Left lung (tissue), 10 donors: ENCODE results near the gene PDE4D. TPM values are rescaled to one million over a fixed set of nuclear protein-coding genes. Genes with fewer than 3 reads are reported as not detected.
A peak's percentile ranks its signal among the peaks of the same experiment; 100 is the strongest.

ENCODE experiments used
- ATAC-seq: fragments of 200-7000 bp; cut with Tn5 transposase; one replicate; pipeline ENCODE4 v1.9.1; 2020; ENCODE audit warnings: moderate library complexity
- DNase-seq, 4 donors: peaks; one replicate each; pipeline ENCODE4 v3.0.0-alpha.2; 2013 to 2020
- H3K27ac ChIP-seq, 2 donors: fragments of 200-600 bp; sonication (generic) in 1 of 2; one replicate each; pipeline versions ENCODE4 v1.5.0 to v1.8.0; 2020 to 2021
- H3K27me3 ChIP-seq, 2 donors: fragments of 200-600 bp; sonication (generic) in 1 of 2; one replicate each; pipeline versions ENCODE4 v1.5.0 to v1.8.0; 2020 to 2021
- H3K36me3 ChIP-seq, 2 donors: fragments of 200-600 bp; sonication (generic) in 1 of 2; one replicate each; pipeline versions ENCODE4 v1.5.0 to v1.8.0; 2020 to 2021
- H3K4me1 ChIP-seq, 2 donors: fragments of 200-600 bp; one replicate each; pipeline ENCODE4 v1.8.0; 2021
- H3K4me3 ChIP-seq, 2 donors: fragments of 200-600 bp; sonication (generic) in 1 of 2; one replicate each; pipeline versions ENCODE4 v1.5.0 to v1.8.0; 2020 to 2021; ENCODE audit warnings: mild to moderate bottlenecking in 1 of 2
- H3K9me3 ChIP-seq, 2 donors: fragments of 200-600 bp; sonication (generic) in 1 of 2; one replicate each; pipeline versions ENCODE4 v1.5.0 to v1.8.0; 2020 to 2021
- CTCF ChIP-seq, 2 donors: fragments of 200-600 bp; sonication (generic) in 1 of 2; IDR thresholded peaks; one replicate each; pipeline versions ENCODE4 v1.5.0 to v1.8.0; 2021; ENCODE audit warnings: antibody characterized with exemption in 2 of 2
- intact Hi-C, 2 donors: fragments of 100-400 bp; cut with DNase I; formaldehyde crosslinking; loops; one replicate each; pipeline versions ENCODE4 v1.11.2 to v1.14.2; 2022
- polyA plus RNA-seq, 6 donors: library from polyadenylated mRNA; unstranded; fragments of 120-200 nt; gene quantifications; one replicate each; pipeline ENCODE4 v1.2.1, GENCODE V29; 2013; ENCODE audit not compliant: insufficient read length in 6 of 6
- total RNA-seq, 2 donors: library from RNA; stranded (reverse); fragmentation: NEBNext Ultra II Directional; extraction: Animal tissue kit (Norgen Biotek cat#: 25700); gene quantifications; one replicate each; pipeline ENCODE4 v1.2.1, GENCODE V29; 2021
- donor health status: DM: no; HTN: yes; CAD: no.
- donor health status: DM: no; HTN: no; CAD: no.

The PDE4D gene
- total and polyA plus RNA-seq, 8 donors = 21.4 to 57.1 (median 25.4) TPM

GRCh38 chr5:59326596-59326995 is 566.9 kb downstream of the PDE4D start:
- no peak for ATAC-seq
- Histone ChIP-seq H3K27me3 (no peaks in the 10 kb centered on the region), H3K4me1 (no peaks in the 10 kb centered on the region), H3K9me3 (no peaks in the 10 kb centered on the region), H3K36me3 (no peaks in the 10 kb centered on the region), H3K4me3 (no peak overlapping the region), H3K27ac (no peak overlapping the region)
- intact Hi-C loops = no loop called here
- peak in 2 of 4 donors; percentile 68 to 80 for DNase-seq
- TF ChIP-seq CTCF (IDR thresholded peaks at IDR 0.05) = no peak

GRCh38 chr5:59325070-59325469 is 568.5 kb downstream of the PDE4D start:
- H3K4me3 ChIP-seq = no peak overlapping the region

GRCh38 chr5:59322894-59323293 is 570.6 kb downstream of the PDE4D start:
- TF ChIP-seq CTCF (IDR thresholded peaks at IDR 0.05) = no peak
- no peaks in the 10 kb centered on the region for H3K27me3 ChIP-seq
- H3K36me3 ChIP-seq = no peaks in the 10 kb centered on the region
- H3K27ac ChIP-seq = no peak overlapping the region
- no peak for ATAC-seq
- H3K9me3 ChIP-seq = no peaks in the 10 kb centered on the region
- intact Hi-C loops = no loop called here
- no peak overlapping the region for H3K4me3 ChIP-seq
- H3K4me1 ChIP-seq = peaks cover 0 to 5% of the 10 kb centered on the region in 2 donors
- DNase-seq = no peak

More at GRCh38 chr5:59325070-59325469, 568.5 kb downstream of the PDE4D start:
- TF ChIP-seq CTCF (IDR thresholded peaks at IDR 0.05) = no peak
- Histone ChIP-seq H3K9me3 (no peaks in the 10 kb centered on the region), H3K4me1 (no peaks in the 10 kb centered on the region), H3K27me3 (no peaks in the 10 kb centered on the region), H3K36me3 (no peaks in the 10 kb centered on the region), H3K27ac (no peak overlapping the region)
- no peak for DNase-seq
- ATAC-seq = no peak
- intact Hi-C loops = no loop called here

GRCh38 chr5:59322058-59322457 is 571.5 kb downstream of the PDE4D start:
- intact Hi-C loops = no loop called here
- Histone ChIP-seq H3K36me3 (no peaks in the 10 kb centered on the region), H3K4me1 (peaks cover 0 to 9% of the 10 kb centered on the region in 2 donors), H3K27ac (no peak overlapping the region), H3K27me3 (no peaks in the 10 kb centered on the region), H3K4me3 (no peak overlapping the region), H3K9me3 (no peaks in the 10 kb centered on the region)
- TF ChIP-seq CTCF (IDR thresholded peaks at IDR 0.05) = no peak
- no peak for ATAC-seq
- no peak for DNase-seq

GRCh38 chr5:59321642-59322041 is 571.9 kb downstream of the PDE4D start:
- Histone ChIP-seq H3K9me3 (no peaks in the 10 kb centered on the region), H3K27me3 (no peaks in the 10 kb centered on the region), H3K4me1 (peaks cover 0 to 9% of the 10 kb centered on the region in 2 donors), H3K27ac (no peak overlapping the region), H3K36me3 (no peaks in the 10 kb centered on the region), H3K4me3 (no peak overlapping the region)
- ATAC-seq (no peak), DNase-seq (no peak)
- TF ChIP-seq CTCF (IDR thresholded peaks at IDR 0.05) = no peak
- intact Hi-C loops = no loop called here
